GM04504 (cell line): ENCODE data around the gene INTS6.
A peak's percentile ranks its signal among the peaks of the same experiment; 100 is the strongest.
"Not testable (repeated sequence)": the region's sequence is repeated elsewhere in the genome, so short reads cannot be mapped to it uniquely, and the experiment has no call there.

Experiments
- DNase-seq: peaks from one replicate; pipeline ENCODE4 v3.0.0-alpha.2; 2012; ENCODE audit warnings: low read depth

The INTS6 gene

GRCh38 chr13:51415339-51415738 lies 37.5 kb downstream of the INTS6 start:
- not testable (repeated sequence) for DNase-seq

DNA sequence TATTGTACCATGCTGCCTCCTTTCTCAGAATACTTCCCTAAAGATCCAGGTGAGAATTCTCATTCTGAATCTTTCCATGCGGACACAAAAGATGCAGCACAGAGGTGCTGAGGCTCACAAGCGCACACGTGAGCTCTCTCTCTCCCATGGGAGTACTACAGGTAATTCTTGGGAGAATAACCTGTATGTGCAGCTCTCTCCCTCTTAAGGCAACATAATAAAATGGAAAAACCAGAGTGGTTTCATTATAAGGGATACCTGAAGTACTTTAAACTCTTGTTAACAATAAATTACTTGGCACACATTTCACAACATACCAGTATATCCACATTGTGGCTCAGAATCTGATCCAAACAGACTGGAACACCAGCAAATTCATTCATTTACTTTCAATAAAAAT lies 40.4 kb downstream of the INTS6 start:
- no peak for DNase-seq

- DNase-seq = no peak
Measured at GRCh38 chr13:51405176-51405575, 47.7 kb downstream of the INTS6 start.

- DNase-seq = peak; percentile 89
Measured at GRCh38 chr13:51397262-51397941, 55.4 kb downstream of the INTS6 start.

- no peak for DNase-seq
Measured at GRCh38 chr13:51396352-51396751, 56.5 kb downstream of the INTS6 start.

GRCh38 chr13:51394724-51395123 lies 58.1 kb downstream of the INTS6 start:
- DNase-seq = no peak

GRCh38 chr13:51385114-51385513 lies 67.7 kb downstream of the INTS6 start:
- DNase-seq = no peak

DNA sequence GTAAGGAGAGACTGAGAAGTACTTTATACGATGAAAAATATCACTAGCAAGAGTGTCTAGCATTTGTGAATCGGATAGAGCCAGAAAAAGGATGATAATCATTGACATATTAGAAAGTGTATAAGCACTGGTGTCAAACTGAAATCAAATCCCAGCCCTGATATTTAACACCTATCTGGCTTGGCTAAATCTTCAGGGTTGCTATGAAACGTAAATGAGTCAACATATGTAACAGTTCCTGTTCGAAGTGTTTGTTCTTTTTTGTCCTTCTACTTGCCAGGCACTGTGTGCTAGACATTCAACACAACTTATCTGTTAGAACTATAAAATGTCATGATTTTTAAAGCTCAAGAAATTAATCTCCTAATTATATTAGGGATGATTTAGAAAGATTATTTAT lies 72.6 kb downstream of the INTS6 start:
- no peak for DNase-seq

- DNase-seq = no peak
Measured at GRCh38 chr13:51373451-51373850, 79.4 kb downstream of the INTS6 start.

DNA sequence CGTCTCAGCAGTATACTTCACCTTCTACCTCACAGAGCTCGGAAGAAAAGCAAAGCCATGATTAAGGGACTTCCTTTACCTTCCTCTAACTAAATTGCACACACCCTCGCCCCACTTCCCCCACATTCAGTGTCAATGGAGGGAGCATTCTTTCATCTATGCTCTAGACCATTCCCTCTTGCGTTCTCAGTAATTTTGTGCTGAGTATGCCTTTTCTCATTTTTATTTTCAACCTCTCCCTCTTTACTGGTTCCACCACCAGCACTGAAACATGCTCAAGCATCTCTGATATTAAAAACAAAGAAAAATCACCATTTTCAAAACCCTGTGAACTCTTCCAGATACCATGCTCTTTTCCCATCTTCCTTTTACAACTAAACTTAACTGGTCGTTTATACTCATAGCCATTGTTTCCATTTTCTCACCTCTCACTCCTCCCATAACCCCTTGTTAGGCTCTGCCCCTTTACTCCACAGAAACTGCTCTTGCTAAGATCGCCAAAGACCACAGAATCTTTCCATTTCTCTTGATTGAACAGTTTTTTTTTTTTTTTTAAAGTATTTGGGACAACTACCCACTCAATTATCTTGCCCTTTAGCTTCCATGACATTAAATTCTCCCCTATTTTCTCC lies 81.0 kb downstream of the INTS6 start:
- no peak for DNase-seq

- DNase-seq = no peak
Measured at GRCh38 chr13:51370811-51371210, 82.0 kb downstream of the INTS6 start.

DNA sequence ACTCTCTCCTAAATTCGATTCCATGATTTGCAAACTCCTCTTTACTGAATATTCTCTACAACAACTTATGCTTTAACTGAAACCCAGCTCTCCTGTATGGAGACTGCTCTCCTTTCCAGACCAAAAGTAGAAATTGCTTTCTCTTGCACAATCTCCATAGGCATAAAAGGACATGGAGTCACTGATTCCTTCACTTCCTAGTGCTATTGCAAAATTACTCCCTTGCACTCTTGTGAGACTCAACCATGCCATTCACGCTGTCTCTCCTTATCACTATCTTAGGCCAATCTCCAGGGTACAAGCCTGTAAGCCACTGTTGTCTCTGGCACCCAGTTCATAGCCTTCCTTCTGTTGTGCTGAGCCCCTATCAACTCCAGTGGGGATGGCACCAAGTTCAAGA lies 82.7 kb downstream of the INTS6 start:
- no peak for DNase-seq

GRCh38 chr13:51364404-51365008 lies 88.3 kb downstream of the INTS6 start:
- no peak for DNase-seq

DNA sequence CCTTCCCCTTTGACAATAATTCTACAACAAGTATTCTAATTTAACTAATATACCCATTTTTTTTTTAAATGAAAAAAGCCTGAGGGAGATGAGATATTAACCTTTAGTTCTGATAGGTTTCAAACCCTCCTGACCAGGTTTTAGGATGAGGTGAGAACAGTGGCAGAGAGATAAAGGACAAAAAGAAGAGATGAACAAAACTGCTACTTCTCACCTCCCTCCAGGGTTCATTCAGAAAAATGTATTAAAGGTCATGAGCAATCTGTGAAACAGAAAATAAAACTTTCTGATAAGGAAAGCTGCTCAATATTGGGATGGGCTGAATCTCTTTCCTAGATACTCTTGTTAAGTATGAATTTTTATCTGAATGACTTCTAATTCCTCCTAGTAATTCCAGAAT lies 89.2 kb downstream of the INTS6 start:
- no peak for DNase-seq

DNA sequence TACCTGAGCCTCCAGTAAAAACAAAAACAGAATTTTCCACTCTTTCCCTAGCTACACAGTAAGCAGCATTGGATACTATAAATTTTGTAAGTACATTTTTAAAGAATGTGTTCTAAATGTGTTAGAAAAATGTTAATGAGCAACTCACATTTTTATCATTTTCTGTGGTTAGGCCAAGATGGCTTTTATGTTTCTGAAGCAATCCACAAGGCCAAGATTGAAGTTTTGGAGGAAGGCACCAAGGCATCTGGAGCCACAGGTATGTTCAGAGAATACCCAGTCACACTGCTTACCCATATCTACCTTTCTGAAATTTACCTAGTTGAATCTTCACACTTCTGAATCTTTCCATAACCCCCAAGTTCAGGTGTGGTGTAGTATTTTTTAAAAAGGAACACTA lies 91.7 kb downstream of the INTS6 start:
- no peak for DNase-seq

DNA sequence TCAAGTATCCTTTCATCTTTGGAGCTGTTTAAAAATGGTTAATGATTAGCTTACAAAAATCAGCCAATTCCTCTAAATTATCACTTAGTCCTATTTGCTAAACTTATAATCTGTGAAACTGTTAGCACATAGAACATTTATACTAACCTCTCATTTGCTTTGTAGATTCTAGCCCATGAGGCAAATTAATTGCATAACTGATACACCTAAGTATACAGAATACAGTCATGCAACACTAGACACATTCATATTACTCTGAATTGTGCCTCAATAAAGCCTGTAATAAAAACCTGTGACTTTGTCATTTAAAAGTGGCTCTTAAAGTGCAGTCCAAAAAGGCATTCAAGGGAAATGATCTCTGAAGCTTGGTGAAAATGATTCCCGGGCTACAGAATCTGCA lies 92.3 kb downstream of the INTS6 start:
- DNase-seq = no peak

DNA sequence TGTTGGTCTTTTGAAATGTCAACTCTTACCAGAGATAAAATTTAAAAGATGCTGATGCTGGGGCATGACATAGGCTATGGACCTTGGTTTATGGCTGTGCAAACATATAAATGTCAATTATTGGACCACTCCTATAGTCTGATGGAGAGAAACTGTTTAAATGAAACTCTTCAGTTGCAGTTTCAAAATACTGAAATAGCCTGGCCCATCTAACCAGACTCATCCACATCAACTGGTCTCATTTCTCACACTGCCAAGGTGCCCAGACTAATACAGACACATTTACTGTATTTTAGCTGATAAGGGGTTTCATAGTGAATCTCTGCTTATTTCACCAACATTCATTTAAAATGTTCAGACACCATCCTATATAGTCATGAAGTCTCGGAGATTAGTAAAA lies 93.5 kb downstream of the INTS6 start:
- DNase-seq = no peak

GRCh38 chr13:51357928-51358595 lies 94.8 kb downstream of the INTS6 start:
- no peak for DNase-seq

DNA sequence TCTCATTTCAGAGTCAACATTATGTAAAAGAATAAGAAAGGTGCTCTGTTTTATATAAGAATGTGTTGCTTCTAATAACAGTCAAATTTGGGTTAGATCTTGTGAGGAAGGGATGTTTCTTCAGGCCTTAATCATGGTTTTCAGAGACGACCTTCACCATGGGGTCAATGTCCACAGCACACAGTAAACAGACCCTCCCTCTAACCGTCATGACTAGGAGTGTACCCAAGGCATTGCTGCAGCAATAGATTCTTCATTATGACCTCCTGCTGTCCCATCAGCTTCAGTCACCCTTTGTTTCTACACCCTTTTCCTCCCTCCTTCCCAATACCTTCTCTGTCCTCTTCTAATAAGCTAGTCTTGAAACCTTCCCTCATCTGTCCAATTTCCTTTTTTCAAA lies 97.6 kb downstream of the INTS6 start:
- DNase-seq = no peak

DNA sequence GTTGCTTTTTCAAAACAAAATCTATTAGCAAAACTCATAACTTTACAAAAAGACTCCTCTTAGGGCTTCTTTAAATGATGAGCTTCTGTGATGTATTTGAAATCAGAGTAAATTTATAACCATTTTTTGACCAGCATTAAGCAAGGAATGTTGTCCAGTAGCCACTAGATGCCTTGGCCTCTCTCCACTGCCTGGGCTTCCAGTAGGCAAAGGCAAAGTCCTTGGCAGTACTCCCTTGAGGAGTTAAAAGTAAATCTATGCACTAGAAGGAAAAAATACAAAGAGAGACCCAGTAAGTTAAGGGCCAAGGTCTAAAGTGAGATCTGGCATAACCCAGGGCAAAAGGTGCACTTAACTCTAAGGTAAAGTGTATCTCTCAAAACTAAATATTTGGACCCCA lies 103.8 kb downstream of the INTS6 start:
- no peak for DNase-seq

- no peak for DNase-seq
Measured at GRCh38 chr13:51348069-51348967, 104.5 kb downstream of the INTS6 start.

DNA sequence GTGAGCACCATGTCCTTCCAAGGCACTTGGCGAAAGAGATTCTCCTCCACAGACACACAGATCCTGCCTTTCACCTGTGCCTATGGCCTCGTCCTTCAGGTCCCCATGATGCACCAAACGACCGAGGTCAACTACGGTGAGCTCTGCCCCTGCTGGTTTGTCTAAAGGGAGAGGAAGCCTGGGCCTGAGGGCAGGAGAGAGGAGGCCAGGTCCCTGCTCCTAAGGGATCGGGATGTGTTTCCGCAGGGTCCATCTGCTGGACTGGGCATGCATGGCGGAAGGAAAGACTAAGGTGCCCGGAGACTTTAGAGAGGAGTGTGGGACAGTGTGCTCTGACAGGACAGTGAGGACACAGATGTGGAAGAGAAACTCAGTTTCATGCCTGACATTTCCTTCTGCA lies 105.7 kb downstream of the INTS6 start:
- DNase-seq = no peak
